Measurements from ENCODE around the gene FIBP. TPM values are rescaled to one million over a fixed set of nuclear protein-coding genes. Genes with fewer than 3 reads are reported as not detected.

FIBP gene
- total RNA-seq, 1 donor, result 129 TPM

- TF ChIP-seq CTCF (IDR thresholded peaks at IDR 0.05; ENCODE audit: extremely low read depth, low read depth, low read length), result no peak
- Histone ChIP-seq H3K27me3 (ENCODE audit: insufficient read depth, low read length) (no peaks in the 10 kb centered on the region), H3K79me2 (ENCODE audit: insufficient read depth, low read length) (peaks cover 47% of the 10 kb centered on the region), H4K20me1 (ENCODE audit: insufficient read depth, low read length) (no peaks in the 10 kb centered on the region), H2AFZ (ENCODE audit: low read length) (no peak overlapping the region), H3K4me2 (ENCODE audit: insufficient read depth, low read length) (peak overlapping the region; percentile 82), H3K9me3 (ENCODE audit: low read depth, low read length) (no peaks in the 10 kb centered on the region), H3K27ac (ENCODE audit: low read depth, low read length) (peak overlapping the region; percentile 95), H3K4me1 (ENCODE audit: insufficient read depth, low read length) (peaks cover 74% of the 10 kb centered on the region), H3K4me3 (ENCODE audit: insufficient read depth, low read length) (peak overlapping the region; percentile 27), H3K36me3 (ENCODE audit: insufficient read depth, low read length) (peaks cover 7% of the 10 kb centered on the region)
- peak; percentile 88 for DNase-seq (ENCODE audit: insufficient read length, low spot score, missing footprints)
Measured at GRCh38 chr11:65915101-65915820, 27.0 kb upstream of the FIBP start.

- H4K20me1 ChIP-seq (ENCODE audit: insufficient read depth, low read length), result no peaks in the 10 kb centered on the region
- H3K27ac ChIP-seq (ENCODE audit: low read depth, low read length), result peak overlapping the region; percentile 96
- H3K27me3 ChIP-seq (ENCODE audit: insufficient read depth, low read length), result no peaks in the 10 kb centered on the region
- peak overlapping the region; percentile 42 for H3K4me2 ChIP-seq (ENCODE audit: insufficient read depth, low read length)
- no peaks in the 10 kb centered on the region for H3K9me3 ChIP-seq (ENCODE audit: low read depth, low read length)
- peaks cover 7% of the 10 kb centered on the region for H3K36me3 ChIP-seq (ENCODE audit: insufficient read depth, low read length)
- peaks cover 28% of the 10 kb centered on the region for H3K79me2 ChIP-seq (ENCODE audit: insufficient read depth, low read length)
- H2AFZ ChIP-seq (ENCODE audit: low read length), result no peak overlapping the region
- H3K4me3 ChIP-seq (ENCODE audit: insufficient read depth, low read length), result peak overlapping the region; percentile 21
- no peak for TF ChIP-seq CTCF (IDR thresholded peaks at IDR 0.05; ENCODE audit: extremely low read depth, low read depth, low read length)
- peaks cover 65% of the 10 kb centered on the region for H3K4me1 ChIP-seq (ENCODE audit: insufficient read depth, low read length)
- DNase-seq (ENCODE audit: insufficient read length, low spot score, missing footprints), result peak; percentile 96
Measured at GRCh38 chr11:65912845-65913244, 24.6 kb upstream of the FIBP start.

GRCh38 chr11:65911682-65912568 lies 23.7 kb upstream of the FIBP start:
- H3K4me1 ChIP-seq (ENCODE audit: insufficient read depth, low read length), result peaks cover 60% of the 10 kb centered on the region
- peak overlapping the region; percentile 34 for H3K4me3 ChIP-seq (ENCODE audit: insufficient read depth, low read length)
- H3K79me2 ChIP-seq (ENCODE audit: insufficient read depth, low read length), result peaks cover 19% of the 10 kb centered on the region
- H3K4me2 ChIP-seq (ENCODE audit: insufficient read depth, low read length), result peak overlapping the region; percentile 42
- H3K36me3 ChIP-seq (ENCODE audit: insufficient read depth, low read length), result no peaks in the 10 kb centered on the region
- peak; percentile 45 for TF ChIP-seq CTCF (IDR thresholded peaks at IDR 0.05; ENCODE audit: extremely low read depth, low read depth, low read length)
- no peaks in the 10 kb centered on the region for H3K27me3 ChIP-seq (ENCODE audit: insufficient read depth, low read length)
- DNase-seq (ENCODE audit: insufficient read length, low spot score, missing footprints), result peak; percentile 96
- no peaks in the 10 kb centered on the region for H4K20me1 ChIP-seq (ENCODE audit: insufficient read depth, low read length)
- H2AFZ ChIP-seq (ENCODE audit: low read length), result peak overlapping the region; percentile 15
- H3K9me3 ChIP-seq (ENCODE audit: low read depth, low read length), result no peaks in the 10 kb centered on the region
- peak overlapping the region; percentile 96 for H3K27ac ChIP-seq (ENCODE audit: low read depth, low read length)

- H3K9me3 ChIP-seq (ENCODE audit: low read depth, low read length), result no peaks in the 10 kb centered on the region
- H3K27ac ChIP-seq (ENCODE audit: low read depth, low read length), result no peak overlapping the region
- peaks cover 45% of the 10 kb centered on the region for H3K4me1 ChIP-seq (ENCODE audit: insufficient read depth, low read length)
- H3K79me2 ChIP-seq (ENCODE audit: insufficient read depth, low read length), result peaks cover 3% of the 10 kb centered on the region
- no peaks in the 10 kb centered on the region for H3K36me3 ChIP-seq (ENCODE audit: insufficient read depth, low read length)
- H3K4me2 ChIP-seq (ENCODE audit: insufficient read depth, low read length), result no peak overlapping the region
- no peaks in the 10 kb centered on the region for H3K27me3 ChIP-seq (ENCODE audit: insufficient read depth, low read length)
- TF ChIP-seq CTCF (IDR thresholded peaks at IDR 0.05; ENCODE audit: extremely low read depth, low read depth, low read length), result no peak
- H3K4me3 ChIP-seq (ENCODE audit: insufficient read depth, low read length), result no peak overlapping the region
- no peak for DNase-seq (ENCODE audit: insufficient read length, low spot score, missing footprints)
- H4K20me1 ChIP-seq (ENCODE audit: insufficient read depth, low read length), result no peaks in the 10 kb centered on the region
- H2AFZ ChIP-seq (ENCODE audit: low read length), result no peak overlapping the region
Measured at GRCh38 chr11:65907878-65908277, 19.6 kb upstream of the FIBP start.
